GM12878 (cell line): ENCODE measurements around the gene ZNF813.

Source experiments
- CTCF ChIP-seq, 3 experiments: IDR thresholded peaks in 2 of 3; conservative IDR thresholded peaks in 1 of 3; 2 replicates each; pipeline ENCODE4 v1.5.1; 2011; ENCODE audit warnings: low read depth in 3 of 3, low read length in 3 of 3, mild to moderate bottlenecking in 3 of 3, control low read depth in 2 of 3, moderate library complexity in 2 of 3, inconsistent platforms in 1 of 3, mixed read lengths in 1 of 3; ENCODE audit not compliant: control insufficient read depth in 2 of 3, insufficient read depth in 1 of 3; ENCODE audit errors: extremely low read depth in 1 of 3
- EGR1 ChIP-seq, 2 experiments: IDR thresholded peaks; 1 replicate in 1 of 2; 2 replicates in 1 of 2; pipeline ENCODE4 v1.6.1; 2011 to 2012; ENCODE audit warnings: low read depth in 2 of 2, low read length in 2 of 2, borderline replicate concordance in 1 of 2, mild to moderate bottlenecking in 1 of 2, moderate library complexity in 1 of 2
- FOS ChIP-seq: IDR thresholded peaks from 3 replicates; pipeline ENCODE4 v1.6.1; 2011; ENCODE audit warnings: borderline replicate concordance; ENCODE audit not compliant: insufficient read length; ENCODE audit errors: extremely low read depth
- FOXM1 ChIP-seq: IDR thresholded peaks from 2 replicates; pipeline ENCODE4 v1.6.1; 2012; ENCODE audit warnings: low read depth, mild to moderate bottlenecking, inconsistent platforms, low read length, moderate library complexity
- POLR2A ChIP-seq: IDR thresholded peaks from 2 replicates; pipeline ENCODE4 v1.6.1; 2011; ENCODE audit warnings: low read depth, mild to moderate bottlenecking, low read length
- RCOR1 ChIP-seq: conservative IDR thresholded peaks from 2 replicates; pipeline ENCODE4 v1.6.1; 2012; ENCODE audit warnings: low read depth, low read length, improper control_type of control experiment

- no peak for TF ChIP-seq CTCF (IDR thresholded peaks at IDR 0.05 in 2 of 3, conservative IDR thresholded peaks at IDR 0.05 in 1 of 3; ENCODE audit: control insufficient read depth in 2 of 3, extremely low read depth in 1 of 3, insufficient read depth in 1 of 3, low read depth in 3 of 3, low read length in 3 of 3)
- TF ChIP-seq FOS = no peak
- TF ChIP-seq EGR1 (IDR thresholded peaks at IDR 0.05; ENCODE audit: borderline replicate concordance in 1 of 2, low read depth in 2 of 2, low read length in 2 of 2) = no peak
- no peak for TF ChIP-seq RCOR1
- TF ChIP-seq FOXM1 = no peak
- TF ChIP-seq POLR2A = no peak
These were observed 64.8 kb downstream of the ZNF813 start for GRCh38 chr19:53532362-53532761.
